HG02884 (cell line): Measurements from ENCODE around the gene DXO.
"Not testable (repeated sequence)": the region's sequence is repeated elsewhere in the genome, so short reads cannot be mapped to it uniquely, and the experiment has no call there.

Source experiments
- ATAC-seq: cut with Tn5 transposase; IDR thresholded peaks from one replicate; pipeline ENCODE4 v1.9.1; 2021; ENCODE audit warnings: mild to moderate bottlenecking, moderate library complexity; ENCODE audit not compliant: unreplicated experiment

DXO gene

GRCh38 chr6:31980195-31980876, 8.4 kb upstream of the DXO start:
- not testable (repeated sequence) for ATAC-seq

- no peak for ATAC-seq
Observed at GRCh38 chr6:31979238-31979898, 7.4 kb upstream of the DXO start.

- ATAC-seq, result no peak
Observed at GRCh38 chr6:31978831-31979230, 6.9 kb upstream of the DXO start.

GRCh38 chr6:31977816-31978431, 6.0 kb upstream of the DXO start:
- no peak for ATAC-seq

- not testable (repeated sequence) for ATAC-seq
Observed at GRCh38 chr6:31976065-31976464, 4.1 kb upstream of the DXO start.

- no peak for ATAC-seq
Observed at GRCh38 chr6:31972709-31973350, 892 bp upstream of the DXO start.

GRCh38 chr6:31971279-31971992, 502 bp downstream of the DXO start:
- no peak for ATAC-seq

- no peak for ATAC-seq
Observed at GRCh38 chr6:31970604-31971271, 1.2 kb downstream of the DXO start.

GRCh38 chr6:31969712-31970603, 2.0 kb downstream of the DXO start:
- ATAC-seq, result no peak

- no peak for ATAC-seq
Observed at GRCh38 chr6:31968791-31969711, 2.9 kb downstream of the DXO start.

GRCh38 chr6:31968326-31968725, 3.6 kb downstream of the DXO start:
- ATAC-seq, result no peak

- no peak for ATAC-seq
Observed at GRCh38 chr6:31967926-31968320, 4.0 kb downstream of the DXO start.

- ATAC-seq, result no peak
Observed at GRCh38 chr6:31966997-31967925, 4.7 kb downstream of the DXO start.

GRCh38 chr6:31966506-31966905, 5.4 kb downstream of the DXO start:
- no peak for ATAC-seq

- ATAC-seq, result no peak
Observed at GRCh38 chr6:31965700-31966099, 6.2 kb downstream of the DXO start.

- no peak for ATAC-seq
Observed at GRCh38 chr6:31963921-31964320, 8.0 kb downstream of the DXO start.

- ATAC-seq, result no peak
Observed at GRCh38 chr6:31961616-31962015, 10.3 kb downstream of the DXO start.
